H1 (cell line): ENCODE measurements around the gene CSNK2A3. TPM values are rescaled to one million over a fixed set of nuclear protein-coding genes. Genes with fewer than 3 reads are reported as not detected.

Source experiments
- CTCF ChIA-PET: fragments of 300-600 bp; sonication (Branson Sonifier 250); formaldehyde crosslinking; loops from one replicate; lab custom pipeline; 2021; ENCODE audit not compliant: partially characterized antibody; lab: Charles Lee
- POLR2A ChIA-PET: fragments of 300-600 bp; sonication (Branson Sonifier 250); formaldehyde crosslinking; loops from one replicate; lab custom pipeline; 2021; ENCODE audit warnings: inconsistent platforms; ENCODE audit not compliant: partially characterized antibody; lab: Charles Lee
- DNase-seq, 2 experiments: peaks; one replicate each; pipeline versions ENCODE4 v3.0.0 to v3.0.0-alpha.2; 2010 to 2022; ENCODE audit warnings: low spot score in 2 of 2, low read depth in 1 of 2, mixed read lengths in 1 of 2
- FAIRE-seq: peaks from 2 replicates; lab custom pipeline; 2011; peaks lifted over from hg19 to GRCh38; lab: Jason Lieb, UNC
- H2AFZ ChIP-seq: 2 replicates; pipeline ENCODE4 v1.8.1; 2012; ENCODE audit warnings: low read length, inconsistent platforms
- H2AK5ac ChIP-seq: 2 replicates; pipeline ENCODE4 v1.6.1; 2013; ENCODE audit warnings: low read depth, low read length
- H2BK120ac ChIP-seq: replicated peaks from 2 replicates; pipeline ENCODE3; 2013; ENCODE audit warnings: low read depth, low read length, inconsistent platforms
- H2BK12ac ChIP-seq: 2 replicates; pipeline ENCODE4 v1.6.1; 2013; ENCODE audit warnings: low read depth, low read length
- H2BK15ac ChIP-seq: 2 replicates; pipeline ENCODE4 v1.6.1; 2013; ENCODE audit warnings: low read length
- H2BK20ac ChIP-seq: 2 replicates; pipeline ENCODE4 v1.6.1; 2013; ENCODE audit warnings: low read length
- H2BK5ac ChIP-seq: 2 replicates; pipeline ENCODE4 v1.6.1; 2013; ENCODE audit warnings: low read depth, low read length
- H3K14ac ChIP-seq: 2 replicates; pipeline ENCODE4 v1.6.1; 2013; ENCODE audit warnings: inconsistent platforms; ENCODE audit not compliant: insufficient read length
- H3K18ac ChIP-seq: 2 replicates; pipeline ENCODE4 v1.6.1; 2013; ENCODE audit warnings: low read length; ENCODE audit errors: extremely low read depth
- H3K23ac ChIP-seq: 2 replicates; pipeline ENCODE4 v1.6.1; 2013; ENCODE audit warnings: inconsistent platforms; ENCODE audit not compliant: insufficient read length
- H3K23me2 ChIP-seq: 2 replicates; pipeline ENCODE4 v1.6.1; 2013; ENCODE audit warnings: low read depth, low read length
- H3K27ac ChIP-seq: 2 replicates; pipeline ENCODE4 v1.6.1; 2011; ENCODE audit warnings: low read depth, low read length, inconsistent platforms
- H3K27me3 ChIP-seq, 4 experiments: replicated peaks in 1 of 4; 1 replicate in 1 of 4; 2 replicates in 3 of 4; pipeline versions ENCODE4 v1.6.1 to v1.8.1; 2011 to 2013; ENCODE audit warnings: low read length in 3 of 4, mild to moderate bottlenecking in 3 of 4, inconsistent platforms in 2 of 4, mixed read lengths in 2 of 4, moderate library complexity in 1 of 4; ENCODE audit not compliant: control insufficient read depth in 3 of 4, insufficient read depth in 3 of 4; ENCODE audit errors: extremely low read depth in 1 of 4
- H3K36me3 ChIP-seq, 4 experiments: 2 replicates each; pipeline versions ENCODE4 v1.6.1 to v1.8.1; 2011 to 2013; ENCODE audit warnings: mild to moderate bottlenecking in 4 of 4, low read length in 3 of 4, moderate library complexity in 2 of 4, control low read depth in 1 of 4, inconsistent platforms in 1 of 4; ENCODE audit not compliant: insufficient read depth in 4 of 4, control insufficient read depth in 2 of 4
- H3K4ac ChIP-seq: replicated peaks from 2 replicates; pipeline ENCODE3; 2013; ENCODE audit warnings: low read length, low read depth, mixed read lengths, inconsistent platforms; ENCODE audit not compliant: insufficient read length
- H3K4me1 ChIP-seq, 4 experiments: replicated peaks in 1 of 4; 1 replicate in 1 of 4; 2 replicates in 3 of 4; pipeline versions ENCODE4 v1.6.1 to v1.8.1; 2011 to 2013; ENCODE audit warnings: low read length in 3 of 4, inconsistent platforms in 2 of 4, mixed read lengths in 1 of 4; ENCODE audit not compliant: insufficient read depth in 4 of 4, control insufficient read depth in 3 of 4
- H3K4me2 ChIP-seq, 2 experiments: 2 replicates each; pipeline versions ENCODE4 v1.6.1 to v1.8.1; 2011 to 2013; ENCODE audit warnings: low read depth in 2 of 2, low read length in 2 of 2, control low read depth in 1 of 2, inconsistent platforms in 1 of 2, mild to moderate bottlenecking in 1 of 2; ENCODE audit not compliant: insufficient read depth in 1 of 2
- H3K4me3 ChIP-seq, 4 experiments: fragments of 200-600, 300-600 bp in 1 of 4; sonication (generic), shearing (Covaris generic), sonication (Bioruptor Twin) in 1 of 4; 2 replicates each; pipeline versions ENCODE4 v1.5.1 to v1.8.1; 2011 to 2016; ENCODE audit warnings: low read length in 4 of 4, low read depth in 3 of 4, control low read depth in 2 of 4, inconsistent platforms in 2 of 4, mild to moderate bottlenecking in 2 of 4, mixed read lengths in 1 of 4, moderate library complexity in 1 of 4; ENCODE audit not compliant: insufficient read depth in 2 of 4; ENCODE audit errors: extremely low read depth in 1 of 4
- H3K56ac ChIP-seq: replicated peaks from 2 replicates; pipeline ENCODE3; 2013; ENCODE audit warnings: low read depth, mild to moderate bottlenecking, mixed read lengths, low read length, inconsistent platforms; ENCODE audit not compliant: insufficient read length
- H3K79me1 ChIP-seq: 2 replicates; pipeline ENCODE4 v1.6.1; 2013; ENCODE audit warnings: low read depth, low read length, control low read depth
- H3K79me2 ChIP-seq, 2 experiments: 2 replicates each; pipeline versions ENCODE4 v1.6.1 to v1.8.1; 2012 to 2013; ENCODE audit warnings: low read length in 2 of 2, mild to moderate bottlenecking in 2 of 2, inconsistent platforms in 1 of 2; ENCODE audit not compliant: insufficient read depth in 2 of 2, control insufficient read depth in 1 of 2
- H3K9ac ChIP-seq, 4 experiments: replicated peaks in 1 of 4; 1 replicate in 1 of 4; 2 replicates in 3 of 4; pipeline versions ENCODE4 v1.6.1 to v1.8.1; 2011 to 2013; ENCODE audit warnings: low read depth in 3 of 4, low read length in 3 of 4, control low read depth in 2 of 4, mild to moderate bottlenecking in 2 of 4, moderate library complexity in 2 of 4, inconsistent platforms in 1 of 4; ENCODE audit errors: extremely low read depth in 1 of 4
- H3K9me3 ChIP-seq, 2 experiments: 2 replicates each; pipeline versions ENCODE4 v1.6.1 to v1.8.1; 2012 to 2013; ENCODE audit warnings: mild to moderate bottlenecking in 2 of 2, moderate library complexity in 2 of 2, control low read depth in 1 of 2, inconsistent platforms in 1 of 2, low read depth in 1 of 2, low read length in 1 of 2, mixed read lengths in 1 of 2; ENCODE audit not compliant: insufficient read depth in 2 of 2
- H4K20me1 ChIP-seq, 2 experiments: replicated peaks in 1 of 2; 2 replicates each; pipeline versions ENCODE3 to v1.8.1; 2011 to 2013; ENCODE audit warnings: inconsistent platforms in 2 of 2, low read length in 2 of 2, mild to moderate bottlenecking in 1 of 2; ENCODE audit not compliant: insufficient read depth in 2 of 2, control insufficient read depth in 1 of 2
- H4K5ac ChIP-seq: 2 replicates; pipeline ENCODE4 v1.6.1; 2013; ENCODE audit warnings: low read length, low read depth, mixed read lengths, inconsistent platforms; ENCODE audit not compliant: insufficient read length
- H4K8ac ChIP-seq: 2 replicates; pipeline ENCODE4 v1.8.0; 2013; ENCODE audit warnings: mild to moderate bottlenecking, moderate library complexity, low read length, inconsistent platforms; ENCODE audit not compliant: insufficient read depth; ENCODE audit errors: extremely low read depth
- H4K91ac ChIP-seq: replicated peaks from 2 replicates; pipeline ENCODE3; 2013; ENCODE audit warnings: low read length, mixed read lengths, inconsistent platforms; ENCODE audit not compliant: insufficient read length
- BCL11A ChIP-seq, 2 experiments: IDR thresholded peaks; one replicate each; pipeline ENCODE4 v1.6.1; 2011; ENCODE audit warnings: low read depth in 2 of 2, low read length in 2 of 2, mild to moderate bottlenecking in 2 of 2
- BRCA1 ChIP-seq: IDR thresholded peaks from 2 replicates; pipeline ENCODE4 v1.6.1; 2012; ENCODE audit warnings: low read depth, low read length, improper control_type of control experiment
- CHD1 ChIP-seq: IDR thresholded peaks from 2 replicates; pipeline ENCODE4 v1.6.1; 2012; ENCODE audit warnings: low read depth, low read length, improper control_type of control experiment
- CTCF ChIP-seq, 3 experiments: IDR thresholded peaks; 1 replicate in 2 of 3; 2 replicates in 1 of 3; pipeline versions ENCODE4 v1.5.1 to v1.6.1; 2011; ENCODE audit warnings: low read length in 3 of 3, mild to moderate bottlenecking in 3 of 3, inconsistent platforms in 2 of 3, low read depth in 1 of 3, moderate library complexity in 1 of 3; ENCODE audit not compliant: insufficient read depth in 1 of 3; ENCODE audit errors: control extremely low read depth in 1 of 3
- GTF2F1 ChIP-seq: IDR thresholded peaks from 2 replicates; pipeline ENCODE4 v1.6.1; 2012; ENCODE audit warnings: low read depth, low read length, improper control_type of control experiment, borderline replicate concordance
- KDM4A ChIP-seq: IDR thresholded peaks from one replicate; pipeline ENCODE4 v1.7.1; 2012; ENCODE audit warnings: low read depth, mild to moderate bottlenecking, moderate library complexity, low read length, inconsistent platforms; ENCODE audit not compliant: severe bottlenecking
- RBBP5 ChIP-seq: IDR thresholded peaks from 2 replicates; pipeline ENCODE4 v1.7.1; 2012; ENCODE audit warnings: low read depth, mild to moderate bottlenecking, inconsistent platforms, low read length, moderate library complexity, borderline replicate concordance
- RFX5 ChIP-seq: IDR thresholded peaks from 2 replicates; pipeline ENCODE4 v1.6.1; 2011; ENCODE audit warnings: low read depth, low read length, improper control_type of control experiment, borderline replicate concordance
- SIRT6 ChIP-seq: IDR thresholded peaks from one replicate; pipeline ENCODE4 v1.7.1; 2012; ENCODE audit warnings: low read length, inconsistent platforms
- SIX5 ChIP-seq: IDR thresholded peaks from 2 replicates; pipeline ENCODE4 v1.6.1; 2011; ENCODE audit warnings: mild to moderate bottlenecking, low read depth, low read length
- SP2 ChIP-seq: IDR thresholded peaks from 2 replicates; pipeline ENCODE4 v1.6.1; 2012; ENCODE audit warnings: mild to moderate bottlenecking, low read length, inconsistent platforms
- YY1 ChIP-seq: IDR thresholded peaks from 2 replicates; pipeline ENCODE4 v1.6.1; 2011; ENCODE audit warnings: low read depth, mild to moderate bottlenecking, low read length
- ZNF274 ChIP-seq: IDR thresholded peaks from 2 replicates; pipeline ENCODE4 v1.7.0; 2012; ENCODE audit warnings: low read length, borderline replicate concordance; ENCODE audit errors: extremely low read depth
- WGBS, 2 experiments: shearing (Covaris generic) in 1 of 2; methylation state at CpG; one replicate each; pipeline versions ENCODE4 v1.1.6 to v1.1.7; 2013 to 2015; ENCODE audit warnings: low lambda C conversion rate in 2 of 2, mixed read lengths in 2 of 2, inconsistent platforms in 1 of 2, low coverage in 1 of 2, missing lambda C conversion rate in 1 of 2; ENCODE audit not compliant: insufficient replicate concordance in 2 of 2, insufficient coverage in 1 of 2, insufficient read length in 1 of 2; ENCODE audit errors: extremely low coverage in 1 of 2, missing lambda C conversion rate in 1 of 2; 5-methylcytosine and 5-hydroxymethylcytosine counted together
- polyA plus RNA-seq, 7 experiments: library from polyadenylated mRNA; depleted of rRNA in 3 of 7; stranded (reverse) in 5 of 7; unstranded in 2 of 7; fragments of >200 nt in 5 of 7; fragments of 200-250 nt in 2 of 7; gene quantifications; 1 replicate in 5 of 7; 2 replicates in 1 of 7; 4 replicates in 1 of 7; pipeline versions ENCODE4 v1.2.1 to v1.2.3, GENCODE V29; 2011 to 2013; ENCODE audit warnings: missing spikeins in 2 of 7, mixed read lengths in 2 of 7
- total RNA-seq: library from RNA; stranded (reverse); fragmentation: NEBNext Ultra II Directional; extraction: Animal tissue kit (Norgen Biotek cat#: 25700); gene quantifications from 2 replicates; pipeline ENCODE4 v1.2.1, GENCODE V29; 2021

The CSNK2A3 gene
- total and polyA plus RNA-seq, 2 of the 8 experiments (the other 6 are each of a cell fraction or from before 2014, with no cell fraction given), result 0.69 to 1.0 TPM

- DNase-seq (no peak), FAIRE-seq (no peak)
- H3K9me3 ChIP-seq, result 0 out of 4 replicates have a peak, but pooled peaks cover 0 to 2% of the 10 kb centered on the region in 2 experiments
- no peak overlapping the region for H2AFZ ChIP-seq
- no peak overlapping the region for H3K18ac ChIP-seq
- H4K91ac ChIP-seq, result no peak overlapping the region
- no peak overlapping the region for H3K27ac ChIP-seq
- 89% methylated on average over 4 of the region's 4 CpGs; no CpG with 5 or more reads in 1 of the 2 experiments for WGBS, 2 experiments
- no peaks in the 10 kb centered on the region for H4K20me1 ChIP-seq
- ChIA-PET POLR2A (interaction anchor here (0.6 kb wide), 1 partner anchor 247 kb away, joined by 3 read pairs; no protein-coding TSS in a partner anchor), CTCF (no interaction called here)
- H3K36me3 ChIP-seq, result no peaks in the 10 kb centered on the region
- H3K4me1 ChIP-seq, result no peaks in the 10 kb centered on the region
- no peaks in the 10 kb centered on the region for H3K23me2 ChIP-seq
- H3K79me1 ChIP-seq, result no peaks in the 10 kb centered on the region
- H3K27me3 ChIP-seq, result 0 out of 7 replicates have a peak, but pooled peaks cover 0 to 2% (median 0%) of the 10 kb centered on the region in 4 experiments
- no peak overlapping the region for H2BK20ac ChIP-seq
- no peak overlapping the region for H2BK12ac ChIP-seq
- H3K9ac ChIP-seq, result no peak overlapping the region
- H2AK5ac ChIP-seq, result no peak overlapping the region
- no peak overlapping the region for H3K4me3 ChIP-seq
- no peak overlapping the region for H3K56ac ChIP-seq
- no peak overlapping the region for H2BK15ac ChIP-seq
- no peak overlapping the region for H3K4ac ChIP-seq
- H2BK5ac ChIP-seq, result no peak overlapping the region
- H4K5ac ChIP-seq, result no peak overlapping the region
- no peaks in the 10 kb centered on the region for H3K79me2 ChIP-seq
- H4K8ac ChIP-seq, result no peak overlapping the region
- no peak overlapping the region for H3K14ac ChIP-seq
- H2BK120ac ChIP-seq, result no peak overlapping the region
- no peak overlapping the region for H3K4me2 ChIP-seq
- H3K23ac ChIP-seq, result no peak overlapping the region
- no peak for TF ChIP-seq RFX5
- no peak for TF ChIP-seq CTCF (IDR thresholded peaks at IDR 0.05; ENCODE audit: control extremely low read depth in 1 of 3, insufficient read depth in 1 of 3, low read depth in 1 of 3, low read length in 3 of 3)
- TF ChIP-seq SIRT6, result no peak
- no peak for TF ChIP-seq YY1
- TF ChIP-seq ZNF274, result no peak
- no peak for TF ChIP-seq BRCA1
- TF ChIP-seq CHD1, result no peak
- TF ChIP-seq SIX5, result no peak
- TF ChIP-seq BCL11A (IDR thresholded peaks at IDR 0.05; ENCODE audit: low read depth in 2 of 2, low read length in 2 of 2), result no peak
- no peak for TF ChIP-seq SP2
- TF ChIP-seq KDM4A, result no peak
- TF ChIP-seq GTF2F1, result no peak
- no peak for TF ChIP-seq RBBP5
Measured at GRCh38 chr11:11318961-11319360, 34.1 kb downstream of the CSNK2A3 start.
